NCI-H1694 treated with DMSO at 0.1 percent for 48 hours (cell line): ENCODE measurements around the gene WBP2NL.
"Not testable (repeated sequence)": the region's sequence is repeated elsewhere in the genome, so short reads cannot be mapped to it uniquely, and the experiment has no call there.

Experiments used
- DNase-seq: peaks from one replicate; lab custom pipeline; 2025; lab: John Stamatoyannopoulos, UW

WBP2NL gene, protein sequence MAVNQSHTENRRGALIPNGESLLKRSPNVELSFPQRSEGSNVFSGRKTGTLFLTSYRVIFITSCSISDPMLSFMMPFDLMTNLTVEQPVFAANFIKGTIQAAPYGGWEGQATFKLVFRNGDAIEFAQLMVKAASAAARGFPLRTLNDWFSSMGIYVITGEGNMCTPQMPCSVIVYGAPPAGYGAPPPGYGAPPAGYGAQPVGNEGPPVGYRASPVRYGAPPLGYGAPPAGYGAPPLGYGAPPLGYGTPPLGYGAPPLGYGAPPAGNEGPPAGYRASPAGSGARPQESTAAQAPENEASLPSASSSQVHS

DNA sequence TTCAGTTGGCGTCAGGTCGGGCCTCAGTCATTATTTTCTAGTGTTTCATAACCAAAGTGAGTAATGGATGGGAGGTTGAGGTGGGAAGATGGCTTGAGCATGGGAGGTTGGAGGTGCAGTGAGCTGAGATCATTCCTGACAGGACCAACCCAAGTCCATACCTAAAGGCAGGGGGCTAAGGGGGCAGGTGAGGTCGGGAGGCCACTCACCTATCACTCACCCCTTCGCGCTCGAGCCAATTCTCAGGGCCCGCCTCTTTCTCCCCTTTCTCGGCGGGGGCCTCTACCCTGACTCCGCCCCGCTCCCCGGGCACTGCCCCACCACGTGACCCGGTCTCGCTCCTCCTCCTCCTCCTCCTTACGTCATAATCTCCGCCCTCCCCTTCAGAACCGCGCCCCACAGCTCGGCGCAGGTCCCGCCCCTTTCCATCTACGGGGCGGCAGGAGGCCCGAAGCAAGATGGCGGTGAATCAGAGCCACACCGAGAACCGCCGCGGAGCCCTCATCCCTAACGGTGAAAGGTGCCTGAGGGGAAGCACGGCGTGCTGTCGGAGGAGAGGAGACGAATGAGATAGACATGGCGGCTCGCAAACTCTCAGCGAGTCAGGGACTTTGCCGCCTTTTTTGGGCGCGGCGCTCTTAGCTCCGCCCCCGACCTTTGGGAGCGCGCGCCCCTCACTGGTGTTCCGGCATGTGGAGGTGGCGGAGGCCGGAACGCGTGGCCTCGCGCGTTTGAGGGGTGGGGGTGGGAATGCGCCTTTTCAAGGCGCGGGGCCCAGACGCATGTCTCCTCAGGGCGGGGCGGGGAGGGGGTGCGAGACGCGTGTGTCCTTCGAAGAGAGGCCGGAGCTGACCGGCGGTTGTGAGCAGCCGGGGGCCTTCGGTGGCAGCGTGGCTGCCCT lies at the start of gene WBP2NL:
Gene WBP2NL (plus strand): TSS at position 428 of the 901 bp plus-strand sequence. CDS start 31 bp downstream, at position 459.
- DNase-seq = no peak

DNA sequence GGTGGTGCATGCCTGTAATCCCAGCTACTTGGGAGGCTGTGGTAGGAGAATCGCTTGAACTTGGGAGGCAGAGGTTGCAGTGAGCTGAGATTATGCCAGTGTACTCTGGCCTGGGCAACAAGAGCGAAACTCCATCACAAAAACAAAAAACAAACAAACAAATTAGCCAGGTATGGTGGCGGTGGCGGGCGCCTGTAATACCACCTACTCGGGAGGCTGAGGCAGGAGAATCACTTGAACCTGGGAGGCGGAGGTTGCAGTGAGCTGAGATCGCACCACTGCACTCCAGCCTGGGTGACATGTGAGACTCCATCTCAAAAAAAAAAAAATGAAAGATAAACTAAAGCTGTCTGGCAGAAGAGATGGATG lies 49.7 kb upstream of the WBP2NL start:
- DNase-seq = not testable (repeated sequence)

DNA sequence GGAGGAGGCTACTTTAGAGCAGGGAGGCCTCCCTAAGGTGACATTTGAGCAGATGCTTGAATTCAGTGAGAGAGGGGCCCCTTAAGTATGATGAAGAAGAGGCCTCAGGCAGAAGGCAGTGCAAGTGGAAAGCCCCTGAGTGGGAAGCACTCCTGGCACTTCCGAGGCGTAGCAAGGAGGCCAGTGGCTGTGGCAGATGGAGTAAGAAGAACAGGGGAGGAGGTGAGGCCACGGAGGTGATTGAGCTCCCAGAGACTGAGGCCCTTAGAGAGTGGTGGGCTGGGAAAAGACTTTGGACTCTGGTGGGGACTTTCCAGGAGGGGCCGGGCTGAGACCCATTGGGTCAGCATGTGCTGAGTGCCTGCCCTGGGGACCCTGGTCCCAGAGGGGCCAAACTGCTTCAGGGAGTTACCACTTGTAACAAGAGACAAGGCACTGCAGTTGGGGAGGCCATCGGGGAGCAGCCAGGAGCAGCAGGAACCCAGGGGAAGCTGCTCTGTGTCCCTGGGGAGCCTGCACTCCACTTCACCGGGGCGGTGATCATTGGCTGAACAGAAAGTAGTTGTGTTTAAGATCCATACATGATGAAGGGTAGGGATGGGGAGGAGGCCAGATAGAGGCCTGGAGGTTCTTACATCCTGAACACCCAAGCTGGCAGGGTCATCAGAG lies 49.2 kb upstream of the WBP2NL start:
- DNase-seq = no peak

DNA sequence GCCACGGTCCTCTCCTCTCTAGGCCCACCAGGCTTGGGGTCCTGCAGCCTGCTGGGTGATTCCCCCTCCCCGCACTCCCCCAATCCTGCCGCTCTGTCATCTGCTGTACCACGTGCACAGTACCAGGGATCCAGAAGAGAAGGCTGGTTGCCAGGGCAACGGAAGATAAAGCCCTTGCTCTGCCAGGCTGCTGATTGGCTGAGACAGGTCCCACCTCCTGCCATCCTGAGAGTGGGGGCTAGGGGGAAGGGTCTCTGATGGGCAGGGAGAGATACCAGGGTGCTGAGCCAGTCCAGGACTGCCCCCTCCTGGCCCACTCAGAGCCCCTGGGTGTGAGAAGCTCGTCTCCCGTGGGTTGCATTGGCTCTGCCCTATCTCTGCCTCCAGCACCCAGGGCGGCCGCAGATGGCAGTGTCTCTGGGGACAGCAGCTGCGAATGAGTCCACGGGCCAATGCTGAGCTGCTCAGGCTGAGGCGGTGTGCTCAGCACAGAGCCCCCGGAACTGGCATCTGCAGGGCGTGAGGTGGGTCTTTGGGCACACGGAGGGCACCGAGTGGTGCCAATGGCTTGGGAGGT lies 46.6 kb upstream of the WBP2NL start, which contains the start of gene SMIM45:
Gene SMIM45 (plus strand): TSS at position 253 of the 577 bp plus-strand sequence.
- DNase-seq = peak; percentile 93

DNA sequence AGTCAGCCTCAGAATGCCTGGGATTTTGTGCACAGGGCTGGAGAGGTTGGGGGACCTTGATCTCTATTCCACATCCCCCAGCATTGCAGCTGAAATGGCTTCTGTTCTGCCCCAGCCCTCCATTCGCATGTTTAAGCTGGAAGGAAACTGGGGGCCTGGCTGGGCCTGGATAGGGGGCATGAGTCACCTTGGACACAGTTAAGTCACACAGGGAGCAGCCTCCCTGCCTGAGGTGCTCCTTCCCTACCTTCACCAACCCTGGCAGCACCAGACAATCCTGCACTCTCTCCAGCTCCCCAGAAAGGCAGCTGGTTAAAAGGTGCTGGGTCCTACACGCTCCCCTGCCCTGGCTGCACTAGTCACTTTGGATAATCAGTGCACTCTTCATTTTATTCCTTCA lies 45.9 kb upstream of the WBP2NL start:
- DNase-seq = no peak

DNA sequence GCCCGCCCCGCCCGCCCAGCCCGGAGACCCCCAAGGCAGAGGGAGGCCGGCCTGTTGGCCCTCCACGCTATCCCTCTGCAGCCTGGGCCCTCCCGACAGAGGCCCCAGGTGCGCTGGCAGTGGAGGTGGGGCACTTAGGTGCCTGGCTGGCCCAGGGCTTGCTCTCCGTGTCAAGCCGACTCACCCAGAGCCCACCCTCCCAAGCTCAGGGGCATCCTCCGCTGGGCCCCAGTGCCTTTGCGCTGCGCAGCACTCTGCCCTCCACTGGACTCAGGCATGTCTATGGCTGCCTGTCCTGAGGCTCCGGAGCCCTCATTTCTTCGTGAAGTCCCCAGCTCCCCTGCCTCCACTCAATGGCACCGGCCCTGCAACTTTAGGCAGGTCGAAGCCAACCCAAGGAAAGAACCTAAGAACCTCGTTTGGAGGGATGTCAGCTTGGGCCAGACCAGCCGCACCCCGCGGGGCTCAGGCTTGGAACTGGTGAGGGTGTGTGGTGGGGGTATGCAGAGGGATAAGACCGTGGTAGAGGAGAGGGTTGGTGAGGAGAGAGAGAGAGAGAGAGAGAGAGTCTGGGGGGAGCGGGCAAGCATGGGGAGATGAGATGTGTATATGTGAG lies 40.5 kb upstream of the WBP2NL start:
- DNase-seq = no peak

DNA sequence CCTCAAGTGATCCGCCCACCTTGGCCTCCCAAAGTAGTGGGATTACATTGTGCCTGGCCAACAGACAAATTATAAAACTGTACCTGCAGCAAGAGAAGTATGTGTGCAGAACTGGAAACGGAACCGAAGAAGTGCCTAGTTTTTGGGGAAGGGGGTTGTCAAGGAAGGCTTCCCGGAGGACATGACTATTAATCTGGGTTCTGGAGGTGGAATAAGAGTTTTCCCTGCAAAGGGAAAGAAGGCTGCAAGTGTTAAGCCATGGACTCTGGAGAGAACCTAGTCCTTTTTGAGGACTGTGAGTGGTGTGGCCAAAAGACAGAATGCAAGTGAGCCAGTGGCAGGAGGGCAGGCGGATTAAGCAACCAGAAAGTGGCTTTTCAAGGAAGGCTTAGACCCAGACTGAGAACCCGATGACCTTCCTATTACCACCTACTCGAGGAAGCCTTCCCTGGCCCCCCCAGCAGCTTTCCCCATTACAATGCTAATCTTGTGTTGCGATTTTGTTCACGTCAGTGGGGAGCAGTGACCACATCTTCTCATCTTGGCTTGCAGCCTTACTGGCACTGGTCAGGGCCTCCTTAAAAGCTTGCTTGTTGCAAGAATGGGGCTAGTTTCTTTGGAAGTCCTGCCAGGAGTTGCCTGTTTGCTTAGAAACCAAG lies 35.0 kb upstream of the WBP2NL start:
- DNase-seq = no peak

DNA sequence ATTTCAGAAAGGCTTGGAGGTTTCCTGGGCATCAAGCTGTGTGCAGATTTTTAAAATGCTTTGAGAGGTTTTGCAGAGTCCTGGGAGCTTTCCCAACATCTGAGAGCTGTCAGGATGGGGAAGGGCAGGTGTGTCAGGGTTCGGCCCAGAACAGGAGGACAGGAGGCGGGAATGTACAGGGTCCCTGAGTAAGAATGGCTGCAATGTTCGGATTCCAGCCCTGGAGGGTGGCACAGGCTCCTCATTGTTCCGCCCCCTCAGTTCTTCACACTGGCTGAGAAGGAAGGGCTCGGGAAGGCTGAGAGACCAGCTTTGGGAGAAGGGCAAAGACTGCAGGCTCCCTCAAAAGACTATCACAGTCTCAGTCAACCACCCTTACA lies 34.5 kb upstream of the WBP2NL start:
- DNase-seq = no peak

DNA sequence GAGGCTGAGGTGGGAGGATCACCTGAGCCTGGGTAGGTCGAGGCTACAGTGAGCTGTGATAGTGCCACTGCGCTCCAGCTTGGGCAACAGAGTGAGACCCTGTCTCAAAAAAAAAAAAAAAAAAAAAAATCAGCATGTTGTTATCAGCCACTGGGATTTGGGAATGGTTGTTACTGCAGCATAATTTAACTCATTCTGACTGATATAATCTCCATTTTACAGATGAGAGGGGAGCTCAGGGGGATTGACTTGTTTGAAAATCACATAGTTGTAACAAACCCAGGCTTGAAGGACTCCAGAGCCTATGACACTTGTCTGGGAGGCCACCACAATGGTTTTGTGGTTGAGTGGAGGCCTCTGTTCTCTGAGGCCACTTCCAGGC lies 32.4 kb upstream of the WBP2NL start:
- no peak for DNase-seq

DNA sequence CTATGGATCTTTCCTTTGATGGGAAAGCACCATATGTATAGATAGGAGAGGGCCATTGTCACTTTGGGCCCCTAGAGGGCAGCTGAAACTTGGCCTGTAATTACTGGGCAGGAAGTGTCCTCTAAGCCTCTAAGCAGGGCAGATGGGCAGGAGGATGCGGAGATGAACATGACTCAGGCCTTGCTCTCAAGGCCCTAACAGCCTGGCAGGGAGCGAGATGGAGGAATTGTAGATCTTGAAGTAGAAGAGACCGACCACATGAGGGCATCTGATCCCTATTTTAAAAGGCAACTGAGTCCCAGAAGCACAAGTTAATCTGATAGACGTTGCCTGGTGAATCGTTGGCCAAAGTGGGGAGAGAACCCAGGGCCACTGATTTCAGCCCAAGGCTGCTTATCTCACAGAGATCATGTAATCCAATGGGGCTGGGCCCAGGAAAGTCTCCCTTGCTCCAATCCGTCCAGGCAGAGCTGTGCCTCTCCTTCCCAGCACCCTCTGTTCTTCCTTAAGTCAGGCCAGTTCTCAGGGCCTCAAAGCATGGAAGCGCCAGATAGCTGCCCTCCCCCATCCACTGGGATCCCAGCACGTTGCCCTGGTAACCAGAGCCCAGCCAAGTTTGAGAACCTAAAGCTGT lies 31.9 kb upstream of the WBP2NL start:
- DNase-seq = peak; percentile 56

DNA sequence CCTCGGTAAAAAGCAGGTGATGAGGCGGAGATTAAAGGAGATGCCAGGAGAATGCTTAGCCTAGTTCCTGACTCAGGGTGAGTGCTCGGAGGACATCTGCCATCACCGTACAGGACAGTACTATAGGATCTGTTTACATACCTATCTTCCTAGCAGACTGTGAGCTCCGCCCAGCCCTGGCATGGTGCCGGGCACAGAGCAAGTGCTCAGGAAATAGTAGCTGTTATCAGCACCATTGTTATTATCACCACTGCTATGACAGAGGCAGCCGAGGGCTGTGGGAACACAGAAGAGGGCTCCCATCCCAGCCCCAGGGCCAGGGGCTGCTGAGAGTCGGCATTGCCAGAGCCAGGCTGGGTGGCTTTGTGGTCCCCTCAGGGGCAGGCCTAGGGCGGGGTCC lies 30.0 kb upstream of the WBP2NL start:
- no peak for DNase-seq

DNA sequence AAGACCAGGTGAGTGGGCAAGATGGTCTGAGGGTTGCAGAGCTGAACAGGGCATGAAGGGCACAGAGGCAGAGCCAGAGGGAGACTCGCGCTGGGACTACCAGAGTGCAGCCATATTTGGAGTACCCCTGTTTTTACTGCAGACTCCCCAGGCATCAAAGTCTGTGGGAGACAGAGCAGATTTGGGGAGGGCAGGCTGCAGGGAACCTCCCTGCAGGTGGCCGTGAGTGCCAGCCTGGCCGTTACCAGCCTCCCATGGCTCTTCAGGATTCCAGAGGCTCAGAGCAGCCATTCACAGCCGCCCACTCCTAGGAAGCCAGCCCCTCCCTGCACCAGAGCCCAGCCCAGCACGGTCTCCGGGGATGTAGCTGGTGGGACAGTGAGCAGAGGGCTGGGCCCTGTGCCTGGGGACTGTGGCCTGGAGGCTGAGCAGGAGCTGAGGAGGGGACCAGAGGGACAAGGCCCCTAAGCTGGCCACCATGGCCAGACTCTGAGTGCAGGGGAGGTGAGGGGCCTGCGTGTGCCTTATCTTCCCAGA lies 29.4 kb upstream of the WBP2NL start, which contains the start of gene SEPTIN3:
Gene SEPTIN3 (plus strand): TSS at position 334 of the 537 bp plus-strand sequence. CDS start 2,050 bp downstream, outside the sequence.
- no peak for DNase-seq

DNA sequence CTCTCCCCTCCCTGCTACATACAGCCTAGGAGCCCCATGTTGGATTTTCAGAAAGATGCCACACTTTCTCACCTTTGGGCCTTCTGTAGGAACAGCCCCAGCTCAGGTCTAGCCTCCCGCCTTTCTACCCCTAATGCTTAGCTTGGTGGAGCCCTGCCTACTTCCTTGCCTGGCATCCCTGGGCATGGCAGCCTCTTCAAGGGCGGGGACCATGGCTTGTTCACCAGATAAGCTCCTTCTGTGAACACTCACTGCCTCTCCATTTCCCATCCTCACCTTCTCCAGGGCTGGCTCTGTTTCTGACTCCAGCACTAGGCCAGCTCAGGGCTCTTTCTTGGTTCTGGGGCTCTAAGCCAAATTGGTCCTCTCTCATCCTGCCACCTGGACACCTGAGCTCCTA lies 28.0 kb upstream of the WBP2NL start:
- no peak for DNase-seq

DNA sequence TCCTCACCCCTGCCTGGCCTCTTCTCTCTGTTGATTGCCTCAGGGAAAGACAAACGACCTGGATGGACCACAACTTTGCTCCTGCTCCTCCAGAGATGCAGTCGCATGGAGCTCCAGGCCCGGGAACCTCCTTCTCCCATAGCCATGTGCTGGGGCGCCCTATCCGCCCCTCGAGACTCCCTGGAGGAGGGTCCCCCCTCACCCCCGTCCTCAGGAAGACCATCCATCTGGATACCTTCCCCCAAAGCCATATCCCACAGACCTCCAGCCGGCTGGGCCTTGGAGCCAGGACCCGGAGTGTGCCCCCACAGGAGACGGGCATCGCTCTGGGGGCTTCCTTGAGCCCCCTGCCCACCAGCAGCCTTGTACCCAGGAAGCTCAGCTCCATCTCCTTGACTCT lies 27.2 kb upstream of the WBP2NL start:
- DNase-seq = no peak

DNA sequence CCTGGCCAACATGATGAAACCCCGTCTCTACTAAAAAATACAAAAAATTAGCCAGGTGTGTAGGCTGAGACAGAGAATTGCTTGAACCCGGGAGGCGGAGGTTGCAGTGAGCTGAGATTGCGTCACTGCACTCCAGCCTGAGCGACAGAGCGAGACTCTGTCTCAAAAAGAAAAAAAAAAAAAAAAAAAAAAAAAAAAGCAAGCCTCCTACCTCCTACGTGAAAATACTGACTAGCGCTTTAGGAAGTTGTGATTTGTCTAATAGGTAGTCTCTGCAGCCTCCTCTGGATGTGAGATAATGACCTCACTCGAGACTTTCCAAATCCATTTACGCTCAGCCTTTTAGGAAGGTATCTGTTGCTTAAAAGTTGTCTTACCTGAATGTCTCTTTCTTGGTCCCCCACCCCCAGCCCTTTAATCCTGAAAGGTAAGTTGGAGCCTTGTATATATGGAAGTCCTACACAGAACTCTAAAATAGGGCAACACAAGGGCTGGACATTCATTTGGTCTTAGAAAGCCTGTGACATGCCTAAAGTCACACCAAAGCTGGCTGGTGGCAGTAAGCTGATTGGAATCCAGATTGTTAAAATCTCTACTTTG lies 23.8 kb upstream of the WBP2NL start:
- DNase-seq = no peak

DNA sequence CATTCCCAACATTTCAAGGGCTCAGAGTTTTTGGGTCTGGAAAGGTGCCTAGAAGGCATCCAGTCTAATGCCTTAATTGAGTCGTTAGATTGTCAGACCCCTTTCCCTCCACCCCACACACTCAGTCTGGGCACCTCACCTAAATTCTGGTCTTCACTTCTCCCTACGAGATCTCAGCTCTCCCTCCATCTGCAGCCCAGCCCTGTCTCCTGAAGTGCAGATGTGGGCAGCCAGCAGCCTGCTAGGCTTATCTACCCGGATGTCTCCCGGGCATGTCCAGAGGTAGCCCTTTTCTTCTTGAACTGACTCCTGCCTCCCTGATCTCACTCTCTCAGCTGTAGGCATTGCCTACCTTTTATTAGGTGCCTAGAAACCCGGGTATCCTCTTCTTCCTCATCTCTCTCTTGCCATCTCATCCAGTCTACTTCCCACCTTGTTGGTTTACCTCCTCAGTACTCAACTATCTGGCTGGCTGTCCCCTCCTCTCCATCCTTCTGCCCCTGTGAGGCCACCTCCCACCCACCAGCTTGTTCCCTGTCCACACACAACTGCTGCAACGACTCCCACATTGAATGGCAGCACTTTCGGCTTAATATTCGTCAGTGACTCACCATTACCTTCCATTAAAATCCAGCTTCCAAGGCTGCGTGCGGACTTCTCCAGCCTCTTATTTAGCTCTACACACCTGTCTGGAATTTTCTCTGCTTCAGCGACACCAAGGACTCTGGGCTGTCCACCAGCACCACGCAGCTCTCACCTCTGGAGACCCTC lies 23.1 kb upstream of the WBP2NL start:
- DNase-seq = no peak

DNA sequence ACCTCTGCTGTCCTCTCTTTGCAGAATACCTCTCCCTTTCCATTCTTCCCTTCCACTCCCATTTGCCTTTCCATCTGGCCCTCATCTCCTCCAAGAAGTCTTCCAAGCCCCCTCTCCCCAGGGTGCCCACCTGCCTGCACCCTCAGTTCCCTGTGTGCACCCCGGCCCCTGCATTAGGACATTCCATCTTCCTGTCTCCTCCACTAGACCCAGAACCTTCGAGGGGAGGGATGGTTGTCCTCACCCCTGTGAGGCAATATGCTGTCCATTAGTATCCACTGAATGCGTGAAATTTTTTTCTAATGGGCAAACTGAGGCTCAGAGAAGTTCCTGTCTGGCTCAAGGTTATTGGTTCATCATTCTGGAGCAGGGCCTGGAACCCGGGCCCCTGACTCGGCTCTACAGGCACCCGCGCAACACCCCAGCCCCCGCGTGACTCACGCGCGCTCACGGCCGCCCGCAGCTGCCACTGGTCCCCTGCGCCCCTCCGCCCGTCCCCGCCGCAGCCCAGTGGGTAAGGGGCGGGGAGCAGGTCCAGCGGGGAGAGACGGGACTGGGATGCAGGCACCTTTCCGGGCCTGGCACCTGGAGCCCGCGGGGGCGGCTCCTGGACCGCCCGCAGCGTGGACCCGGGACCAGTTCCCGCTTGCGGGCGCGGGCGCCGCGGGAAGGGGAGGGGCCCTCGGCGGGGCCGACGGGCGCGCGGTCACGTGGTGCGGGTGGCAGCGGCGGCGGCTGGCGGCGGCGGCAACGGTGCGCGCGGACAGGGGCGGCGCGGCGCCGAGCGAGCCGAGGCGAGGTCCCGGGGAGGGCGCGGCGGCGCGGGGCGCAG lies 22.3 kb upstream of the WBP2NL start:
- DNase-seq = peak; percentile 7

DNA sequence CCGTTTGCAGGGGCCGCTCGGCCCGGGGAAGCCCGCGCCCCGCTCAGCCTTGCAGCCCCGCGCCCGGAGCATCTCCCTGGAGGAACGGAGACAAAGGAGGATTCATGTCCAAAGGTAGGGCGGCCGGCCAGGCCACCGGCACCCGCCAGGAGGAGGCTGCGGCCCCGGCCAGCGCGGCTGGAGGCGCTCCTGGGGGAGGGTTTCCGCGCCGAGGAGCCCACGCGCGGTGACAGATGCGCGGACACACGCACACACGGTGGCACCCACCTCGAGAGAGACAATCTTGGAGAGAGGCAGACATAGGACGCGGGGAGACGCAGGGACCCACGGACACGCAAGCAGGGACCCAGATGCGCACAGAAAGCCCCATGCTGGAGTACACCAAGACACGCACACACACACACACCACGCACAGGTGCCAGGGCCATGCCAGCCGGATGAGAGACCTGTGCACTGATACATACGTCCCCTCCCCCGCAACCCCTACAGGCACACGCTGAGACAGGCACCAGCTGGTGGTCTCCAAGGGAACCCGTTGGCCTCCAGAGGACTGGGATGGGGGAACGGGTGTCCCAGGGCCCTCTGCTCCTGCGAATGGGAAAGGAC lies 21.5 kb upstream of the WBP2NL start:
- DNase-seq = peak; percentile 47
